IMR-90 (cell line): ENCODE results near the gene CDK14.

Experiments used
- BHLHE40 ChIP-seq: fragments of 150-350 bp; IDR thresholded peaks from 2 replicates; pipeline ENCODE4 v1.6.1; 2016; ENCODE audit warnings: mild to moderate bottlenecking, low read depth, low read length
- CTCF ChIP-seq: conservative IDR thresholded peaks from 2 replicates; pipeline ENCODE4 v1.5.1; 2012; ENCODE audit warnings: mild to moderate bottlenecking, low read depth, low read length, improper control_type of control experiment
- MAFK ChIP-seq: IDR thresholded peaks from 2 replicates; pipeline ENCODE4 v1.6.1; 2012; ENCODE audit warnings: low read depth, low read length, improper control_type of control experiment
- POLR2A ChIP-seq: IDR thresholded peaks from 2 replicates; pipeline ENCODE4 v1.6.1; 2012; ENCODE audit warnings: mild to moderate bottlenecking, low read depth, low read length
- RFX5 ChIP-seq: IDR thresholded peaks from 2 replicates; pipeline ENCODE4 v1.8.0; 2012; ENCODE audit warnings: low read depth, mild to moderate bottlenecking, low read length, moderate library complexity
- SMC3 ChIP-seq: fragments of 150-350 bp; IDR thresholded peaks from 2 replicates; pipeline ENCODE4 v1.6.1; 2016; ENCODE audit warnings: low read depth, mild to moderate bottlenecking, antibody characterized with exemption, low read length, moderate library complexity
- USF2 ChIP-seq: fragments of 150-350 bp; IDR thresholded peaks from 2 replicates; pipeline ENCODE4 v1.6.1; 2017; ENCODE audit warnings: mild to moderate bottlenecking, antibody characterized with exemption, low read length, low read depth

GRCh38 chr7:90817151-90817550 lies 221.0 kb downstream of the CDK14 start:
- TF ChIP-seq RFX5 = no peak
- no peak for TF ChIP-seq CTCF
- no peak for TF ChIP-seq SMC3
- TF ChIP-seq MAFK = no peak
- no peak for TF ChIP-seq POLR2A
- TF ChIP-seq BHLHE40 = no peak
- no peak for TF ChIP-seq USF2
